Liver (tissue), 9 donors: Measurements from ENCODE around the gene USP47. TPM values are rescaled to one million over a fixed set of nuclear protein-coding genes. Genes with fewer than 3 reads are reported as not detected.

ENCODE experiments used
- DNase-seq: peaks from one replicate; pipeline ENCODE4 v3.0.0-alpha.2; 2017; ENCODE audit warnings: low spot score
- H3K27ac ChIP-seq, 2 donors: one replicate each; pipeline ENCODE4 v1.7.0; 2013; ENCODE audit warnings: inconsistent platforms in 2 of 2, low read length in 2 of 2, control low read depth in 1 of 2, low read depth in 1 of 2, mild to moderate bottlenecking in 1 of 2
- H3K27me3 ChIP-seq, 4 donors: one replicate each; pipeline versions ENCODE4 v1.6.1 to v1.7.0; 2013; ENCODE audit warnings: low read length in 3 of 4, inconsistent platforms in 1 of 4, mild to moderate bottlenecking in 1 of 4, moderate library complexity in 1 of 4; ENCODE audit not compliant: control insufficient read depth in 4 of 4, insufficient read depth in 4 of 4
- H3K36me3 ChIP-seq, 4 donors: one replicate each; pipeline versions ENCODE4 v1.6.1 to v1.7.0; 2013; ENCODE audit warnings: low read length in 3 of 4, mild to moderate bottlenecking in 3 of 4, low read depth in 1 of 4, moderate library complexity in 1 of 4; ENCODE audit not compliant: control insufficient read depth in 4 of 4, insufficient read depth in 3 of 4
- H3K4me1 ChIP-seq, 4 donors: one replicate each; pipeline versions ENCODE4 v1.6.1 to v1.7.0; 2013; ENCODE audit warnings: low read length in 3 of 4, mild to moderate bottlenecking in 3 of 4, moderate library complexity in 1 of 4; ENCODE audit not compliant: control insufficient read depth in 4 of 4, insufficient read depth in 4 of 4
- H3K4me3 ChIP-seq, 3 donors: one replicate each; pipeline versions ENCODE4 v1.6.1 to v1.7.0; 2013; ENCODE audit warnings: low read length in 3 of 3, control low read depth in 1 of 3, low read depth in 1 of 3, mild to moderate bottlenecking in 1 of 3
- H3K9ac ChIP-seq, 2 donors: one replicate each; pipeline ENCODE4 v1.7.0; 2013; ENCODE audit warnings: low read length in 2 of 2, mild to moderate bottlenecking in 2 of 2, moderate library complexity in 2 of 2, control low read depth in 1 of 2, low read depth in 1 of 2
- H3K9me3 ChIP-seq, 4 donors: one replicate each; pipeline versions ENCODE4 v1.6.1 to v1.7.0; 2013; ENCODE audit warnings: low read length in 3 of 4; ENCODE audit not compliant: control insufficient read depth in 4 of 4
- EGR1 ChIP-seq, 2 donors: IDR thresholded peaks; 2 replicates each; pipeline ENCODE4 v1.6.1; 2016 to 2018; ENCODE audit warnings: antibody characterized with exemption in 2 of 2, low read depth in 2 of 2
- FOXA1 ChIP-seq: IDR thresholded peaks from 2 replicates; pipeline ENCODE4 v1.6.1; 2016; ENCODE audit warnings: antibody characterized with exemption
- FOXA2 ChIP-seq: IDR thresholded peaks from 2 replicates; pipeline ENCODE4 v1.6.1; 2016; ENCODE audit warnings: antibody characterized with exemption
- GABPA ChIP-seq, 2 donors: IDR thresholded peaks in 1 of 2; conservative IDR thresholded peaks in 1 of 2; 2 replicates each; pipeline ENCODE4 v1.6.1; 2016; ENCODE audit warnings: antibody characterized with exemption in 2 of 2, mild to moderate bottlenecking in 1 of 2, moderate library complexity in 1 of 2
- HNF4A ChIP-seq, 2 donors: conservative IDR thresholded peaks; 2 replicates each; pipeline ENCODE4 v1.6.1; 2016; ENCODE audit warnings: antibody characterized with exemption in 2 of 2, mild to moderate bottlenecking in 2 of 2
- HNF4G ChIP-seq: IDR thresholded peaks from 2 replicates; pipeline ENCODE4 v1.6.1; 2016; ENCODE audit warnings: antibody characterized with exemption
- JUND ChIP-seq, 2 donors: IDR thresholded peaks; 2 replicates each; pipeline ENCODE4 v1.6.1; 2016; ENCODE audit warnings: antibody characterized with exemption in 2 of 2
- RAD21 ChIP-seq, 2 donors: IDR thresholded peaks; 2 replicates each; pipeline ENCODE4 v1.6.1; 2016; ENCODE audit warnings: antibody characterized with exemption in 2 of 2, mild to moderate bottlenecking in 2 of 2
- RXRA ChIP-seq, 2 donors: IDR thresholded peaks; 2 replicates each; pipeline ENCODE4 v1.6.1; 2017 to 2018; ENCODE audit warnings: antibody characterized with exemption in 2 of 2, mild to moderate bottlenecking in 1 of 2
- SP1 ChIP-seq: IDR thresholded peaks from 2 replicates; pipeline ENCODE4 v1.6.1; 2018; ENCODE audit warnings: antibody characterized with exemption, mild to moderate bottlenecking
- TAF1 ChIP-seq: conservative IDR thresholded peaks from 2 replicates; pipeline ENCODE4 v1.6.1; 2016; ENCODE audit warnings: antibody characterized with exemption, mild to moderate bottlenecking
- YY1 ChIP-seq: IDR thresholded peaks from 2 replicates; pipeline ENCODE4 v1.6.1; 2016; ENCODE audit warnings: antibody characterized with exemption, mild to moderate bottlenecking
- WGBS: extraction: QIAGEN DNeasy Blood & Tissue Kit; methylation state at CpG from one replicate; pipeline ENCODE4 v1.1.7; 2013; 5-methylcytosine and 5-hydroxymethylcytosine counted together
- polyA plus RNA-seq, 2 donors: library from polyadenylated mRNA; stranded (reverse) in 1 of 2; unstranded in 1 of 2; fragments of 200-250 nt in 1 of 2; fragments of >200 nt in 1 of 2; fragmentation: Nextera tagmentation in 1 of 2; extraction: Ambion mirVana in 1 of 2; gene quantifications; one replicate each; pipeline versions ENCODE4 v1.2.1 to v1.2.3, GENCODE V29; 2013 to 2015
- total RNA-seq, 2 donors: library from RNA; depleted of rRNA; stranded (reverse); fragments of >200 nt; gene quantifications; one replicate each; pipeline ENCODE4 v1.2.3, GENCODE V29; 2014
- TF ChIP-seq, protein P1 (sequence below): IDR thresholded peaks from 2 replicates; pipeline ENCODE4 v1.6.1; 2016; ENCODE audit warnings: antibody characterized with exemption, mild to moderate bottlenecking
- TF ChIP-seq, protein P2 (sequence below): IDR thresholded peaks from 2 replicates; pipeline ENCODE4 v1.6.1; 2016; ENCODE audit warnings: antibody characterized with exemption
- TF ChIP-seq, protein P3 (sequence below): IDR thresholded peaks from 2 replicates; pipeline ENCODE4 v1.6.1; 2016; ENCODE audit warnings: antibody characterized with exemption
- TF ChIP-seq, protein P4 (sequence below): fragments of 150-350 bp; IDR thresholded peaks from 2 replicates; pipeline ENCODE4 v1.5.1; 2017; ENCODE audit warnings: improper control_type of control experiment, low read depth, low read length; ENCODE audit not compliant: missing input control
- TF ChIP-seq, protein P5 (sequence below): IDR thresholded peaks from 2 replicates; pipeline ENCODE4 v1.6.1; 2016; ENCODE audit warnings: antibody characterized with exemption
- donor health status: healthy.
- donor health status: healthy.
- donor health status: healthy.
- donor health status: healthy.
- donor health status: healthy.

USP47 gene
- total and polyA plus RNA-seq, 4 donors: 14.9 to 55.1 (median 32.2) TPM

DNA sequence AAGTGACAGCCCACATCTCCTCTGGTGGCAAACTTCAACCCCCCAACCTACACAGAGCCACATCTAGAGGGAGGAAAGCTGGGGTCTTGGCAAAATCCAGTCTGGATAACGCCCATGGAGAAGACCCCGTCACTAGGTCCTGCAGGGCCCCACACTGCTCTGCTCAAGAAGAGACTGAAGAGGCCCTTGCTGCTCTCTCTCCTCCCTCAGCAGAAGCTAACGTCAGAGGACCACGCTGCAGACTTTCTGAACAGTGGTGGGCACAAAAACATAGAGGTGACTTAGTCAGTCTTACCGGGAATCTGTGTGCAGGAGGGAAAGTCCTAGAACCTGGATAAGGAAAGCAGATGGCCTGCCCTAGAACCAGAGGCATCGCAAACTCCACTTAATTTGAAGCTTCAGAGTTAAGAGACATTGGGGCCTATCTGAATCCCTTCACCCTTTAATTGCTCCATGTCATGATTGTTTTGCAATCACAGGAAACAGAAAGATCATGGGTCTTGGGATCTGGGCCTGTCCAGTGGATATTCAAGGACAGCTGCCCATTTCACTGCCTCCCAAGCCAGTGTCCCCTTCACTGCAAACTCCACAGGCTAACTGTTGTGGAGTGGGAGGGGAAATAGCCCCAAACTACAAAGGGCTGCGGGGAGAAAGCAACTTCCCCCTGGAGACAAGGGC lies 164.9 kb downstream of the USP47 start:
- Histone ChIP-seq H3K9me3 (no peaks in the 10 kb centered on the region), H3K9ac (no peak overlapping the region), H3K4me1 (peaks cover 0 to 7% (median 1%) of the 10 kb centered on the region in 4 donors), H3K36me3 (no peaks in the 10 kb centered on the region), H3K4me3 (no peak overlapping the region), H3K27me3 (peaks cover 0 to 7% (median 2%) of the 10 kb centered on the region in 4 donors), H3K27ac (no peak overlapping the region)
- DNase-seq: no peak
- TF ChIP-seq, protein P1, sequence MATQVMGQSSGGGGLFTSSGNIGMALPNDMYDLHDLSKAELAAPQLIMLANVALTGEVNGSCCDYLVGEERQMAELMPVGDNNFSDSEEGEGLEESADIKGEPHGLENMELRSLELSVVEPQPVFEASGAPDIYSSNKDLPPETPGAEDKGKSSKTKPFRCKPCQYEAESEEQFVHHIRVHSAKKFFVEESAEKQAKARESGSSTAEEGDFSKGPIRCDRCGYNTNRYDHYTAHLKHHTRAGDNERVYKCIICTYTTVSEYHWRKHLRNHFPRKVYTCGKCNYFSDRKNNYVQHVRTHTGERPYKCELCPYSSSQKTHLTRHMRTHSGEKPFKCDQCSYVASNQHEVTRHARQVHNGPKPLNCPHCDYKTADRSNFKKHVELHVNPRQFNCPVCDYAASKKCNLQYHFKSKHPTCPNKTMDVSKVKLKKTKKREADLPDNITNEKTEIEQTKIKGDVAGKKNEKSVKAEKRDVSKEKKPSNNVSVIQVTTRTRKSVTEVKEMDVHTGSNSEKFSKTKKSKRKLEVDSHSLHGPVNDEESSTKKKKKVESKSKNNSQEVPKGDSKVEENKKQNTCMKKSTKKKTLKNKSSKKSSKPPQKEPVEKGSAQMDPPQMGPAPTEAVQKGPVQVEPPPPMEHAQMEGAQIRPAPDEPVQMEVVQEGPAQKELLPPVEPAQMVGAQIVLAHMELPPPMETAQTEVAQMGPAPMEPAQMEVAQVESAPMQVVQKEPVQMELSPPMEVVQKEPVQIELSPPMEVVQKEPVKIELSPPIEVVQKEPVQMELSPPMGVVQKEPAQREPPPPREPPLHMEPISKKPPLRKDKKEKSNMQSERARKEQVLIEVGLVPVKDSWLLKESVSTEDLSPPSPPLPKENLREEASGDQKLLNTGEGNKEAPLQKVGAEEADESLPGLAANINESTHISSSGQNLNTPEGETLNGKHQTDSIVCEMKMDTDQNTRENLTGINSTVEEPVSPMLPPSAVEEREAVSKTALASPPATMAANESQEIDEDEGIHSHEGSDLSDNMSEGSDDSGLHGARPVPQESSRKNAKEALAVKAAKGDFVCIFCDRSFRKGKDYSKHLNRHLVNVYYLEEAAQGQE: no peak
- TF ChIP-seq SP1: no peak
- TF ChIP-seq GABPA (IDR thresholded peaks at IDR 0.05 in 1 of 2, conservative IDR thresholded peaks at IDR 0.05 in 1 of 2): no peak
- TF ChIP-seq JUND (IDR thresholded peaks at IDR 0.05): no peak
- TF ChIP-seq RAD21 (IDR thresholded peaks at IDR 0.05): no peak
- no peak for TF ChIP-seq EGR1 (IDR thresholded peaks at IDR 0.05; ENCODE audit: low read depth in 2 of 2)
- no peak for TF ChIP-seq YY1
- TF ChIP-seq, protein P2, sequence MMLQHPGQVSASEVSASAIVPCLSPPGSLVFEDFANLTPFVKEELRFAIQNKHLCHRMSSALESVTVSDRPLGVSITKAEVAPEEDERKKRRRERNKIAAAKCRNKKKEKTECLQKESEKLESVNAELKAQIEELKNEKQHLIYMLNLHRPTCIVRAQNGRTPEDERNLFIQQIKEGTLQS: no peak
- TF ChIP-seq FOXA2: no peak
- no peak for TF ChIP-seq RXRA (IDR thresholded peaks at IDR 0.05)
- TF ChIP-seq, protein P3, sequence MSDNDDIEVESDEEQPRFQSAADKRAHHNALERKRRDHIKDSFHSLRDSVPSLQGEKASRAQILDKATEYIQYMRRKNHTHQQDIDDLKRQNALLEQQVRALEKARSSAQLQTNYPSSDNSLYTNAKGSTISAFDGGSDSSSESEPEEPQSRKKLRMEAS: no peak
- TF ChIP-seq, protein P4, sequence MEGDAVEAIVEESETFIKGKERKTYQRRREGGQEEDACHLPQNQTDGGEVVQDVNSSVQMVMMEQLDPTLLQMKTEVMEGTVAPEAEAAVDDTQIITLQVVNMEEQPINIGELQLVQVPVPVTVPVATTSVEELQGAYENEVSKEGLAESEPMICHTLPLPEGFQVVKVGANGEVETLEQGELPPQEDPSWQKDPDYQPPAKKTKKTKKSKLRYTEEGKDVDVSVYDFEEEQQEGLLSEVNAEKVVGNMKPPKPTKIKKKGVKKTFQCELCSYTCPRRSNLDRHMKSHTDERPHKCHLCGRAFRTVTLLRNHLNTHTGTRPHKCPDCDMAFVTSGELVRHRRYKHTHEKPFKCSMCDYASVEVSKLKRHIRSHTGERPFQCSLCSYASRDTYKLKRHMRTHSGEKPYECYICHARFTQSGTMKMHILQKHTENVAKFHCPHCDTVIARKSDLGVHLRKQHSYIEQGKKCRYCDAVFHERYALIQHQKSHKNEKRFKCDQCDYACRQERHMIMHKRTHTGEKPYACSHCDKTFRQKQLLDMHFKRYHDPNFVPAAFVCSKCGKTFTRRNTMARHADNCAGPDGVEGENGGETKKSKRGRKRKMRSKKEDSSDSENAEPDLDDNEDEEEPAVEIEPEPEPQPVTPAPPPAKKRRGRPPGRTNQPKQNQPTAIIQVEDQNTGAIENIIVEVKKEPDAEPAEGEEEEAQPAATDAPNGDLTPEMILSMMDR: no peak
- WGBS: 95% methylated on average over 7 of the region's 7 CpGs

DNA sequence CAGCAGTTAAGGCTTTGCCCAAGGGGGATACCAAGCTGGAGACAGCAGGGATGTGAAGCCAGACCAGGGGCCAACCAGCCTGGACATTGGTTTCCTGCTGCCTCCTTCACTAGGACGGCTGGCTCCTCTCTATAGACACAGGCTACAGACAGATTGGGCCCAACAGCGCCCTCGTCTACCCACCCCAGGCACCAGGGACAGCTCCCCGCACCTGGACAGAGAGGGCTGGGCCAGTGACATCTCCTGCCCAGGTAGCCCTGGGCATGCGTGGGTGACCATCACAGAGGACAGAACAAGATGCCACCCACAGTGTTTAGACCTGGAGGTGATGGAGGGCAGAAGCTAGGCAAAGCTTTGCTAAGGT lies 165.4 kb downstream of the USP47 start:
- Histone ChIP-seq H3K27ac (no peak overlapping the region), H3K9me3 (no peaks in the 10 kb centered on the region), H3K9ac (no peak overlapping the region), H3K4me3 (no peak overlapping the region), H3K27me3 (peaks cover 0 to 7% (median 2%) of the 10 kb centered on the region in 4 donors), H3K36me3 (no peaks in the 10 kb centered on the region), H3K4me1 (peaks cover 0 to 7% (median 1%) of the 10 kb centered on the region in 4 donors)
- DNase-seq: no peak
- TF ChIP-seq HNF4A (conservative IDR thresholded peaks at IDR 0.05) (no peak), FOXA2 (no peak), RAD21 (IDR thresholded peaks at IDR 0.05) (no peak), EGR1 (IDR thresholded peaks at IDR 0.05; ENCODE audit: low read depth in 2 of 2) (no peak), TAF1 (no peak), JUND (IDR thresholded peaks at IDR 0.05) (no peak), GABPA (IDR thresholded peaks at IDR 0.05 in 1 of 2, conservative IDR thresholded peaks at IDR 0.05 in 1 of 2) (no peak), YY1 (no peak), FOXA1 (no peak), SP1 (no peak), HNF4G (no peak)
- TF ChIP-seq, protein P4: no peak
- TF ChIP-seq, protein P5, sequence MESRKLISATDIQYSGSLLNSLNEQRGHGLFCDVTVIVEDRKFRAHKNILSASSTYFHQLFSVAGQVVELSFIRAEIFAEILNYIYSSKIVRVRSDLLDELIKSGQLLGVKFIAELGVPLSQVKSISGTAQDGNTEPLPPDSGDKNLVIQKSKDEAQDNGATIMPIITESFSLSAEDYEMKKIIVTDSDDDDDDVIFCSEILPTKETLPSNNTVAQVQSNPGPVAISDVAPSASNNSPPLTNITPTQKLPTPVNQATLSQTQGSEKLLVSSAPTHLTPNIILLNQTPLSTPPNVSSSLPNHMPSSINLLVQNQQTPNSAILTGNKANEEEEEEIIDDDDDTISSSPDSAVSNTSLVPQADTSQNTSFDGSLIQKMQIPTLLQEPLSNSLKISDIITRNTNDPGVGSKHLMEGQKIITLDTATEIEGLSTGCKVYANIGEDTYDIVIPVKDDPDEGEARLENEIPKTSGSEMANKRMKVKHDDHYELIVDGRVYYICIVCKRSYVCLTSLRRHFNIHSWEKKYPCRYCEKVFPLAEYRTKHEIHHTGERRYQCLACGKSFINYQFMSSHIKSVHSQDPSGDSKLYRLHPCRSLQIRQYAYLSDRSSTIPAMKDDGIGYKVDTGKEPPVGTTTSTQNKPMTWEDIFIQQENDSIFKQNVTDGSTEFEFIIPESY: no peak
- 92% methylated on average over 5 of the region's 5 CpGs for whole genome bisulfite sequencing
